Activated CD4-positive, alpha-beta memory T cell treated with anti-CD3 and anti-CD28 coated beads, Interleukin-2, amount 10 ng/mL, durations not matched to agents 7 days and 5 days (primary cell): ENCODE measurements around the gene SMIM41. TPM values are rescaled to one million over a fixed set of nuclear protein-coding genes. Genes with fewer than 3 reads are reported as not detected.

Experiments
- CTCF ChIA-PET: fragments of 350-600 bp; sonication (Branson Sonifier 250); formaldehyde crosslinking; loops from one replicate; lab custom pipeline; 2021; ENCODE audit warnings: antibody characterized with exemption, inconsistent platforms; lab: Charles Lee
- POLR2A ChIA-PET: fragments of 350-600 bp; sonication (Branson Sonifier 250); formaldehyde crosslinking; loops from one replicate; lab custom pipeline; 2021; ENCODE audit warnings: antibody characterized with exemption; lab: Charles Lee
- DNase-seq: peaks from one replicate; pipeline ENCODE4 v3.0.0-alpha.2; 2020
- H3K27ac Mint-ChIP-seq: one replicate; pipeline ENCODE4 v1.8.0; 2021; ENCODE audit warnings: mild to moderate bottlenecking, mixed read lengths
- H3K27me3 Mint-ChIP-seq: one replicate; pipeline ENCODE4 v1.8.0; 2021; ENCODE audit warnings: mixed read lengths
- H3K36me3 Mint-ChIP-seq: one replicate; pipeline ENCODE4 v1.8.0; 2021; ENCODE audit warnings: low read depth, mixed read lengths
- H3K4me1 Mint-ChIP-seq: one replicate; pipeline ENCODE4 v1.8.0; 2021; ENCODE audit warnings: mixed read lengths
- H3K4me3 Mint-ChIP-seq: one replicate; pipeline ENCODE4 v1.8.0; 2021; ENCODE audit warnings: mild to moderate bottlenecking, mixed read lengths
- H3K9me3 Mint-ChIP-seq: one replicate; pipeline ENCODE4 v1.8.0; 2021; ENCODE audit warnings: mixed read lengths
- total RNA-seq, 2 experiments: library from RNA; stranded (reverse); gene quantifications; one replicate each; pipeline ENCODE4 v1.2.3, GENCODE V29; 2021

The SMIM41 gene
- total RNA-seq, 2 experiments from 2014 or later, result not detected

DNA sequence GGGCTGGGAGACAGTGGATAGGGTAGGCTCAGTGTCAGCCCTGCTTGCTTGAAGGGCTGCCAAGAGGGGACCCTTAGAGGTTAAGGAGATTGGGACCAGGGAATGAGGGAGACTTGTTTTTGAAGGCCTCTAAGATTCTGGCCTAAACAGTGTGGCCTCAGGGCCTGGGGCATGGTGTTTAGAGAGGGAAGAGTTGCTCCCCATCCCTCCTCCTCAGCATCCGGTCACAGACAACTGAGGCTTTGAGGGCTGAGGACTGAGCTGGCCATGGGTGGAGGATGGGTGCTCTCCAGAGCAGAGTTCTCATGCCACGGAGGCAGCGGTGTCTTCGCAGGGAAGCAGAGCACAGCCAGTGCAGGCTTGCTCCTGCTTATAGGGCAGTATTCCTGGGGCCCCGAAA lies 62.9 kb downstream of the SMIM41 start:
- Mint-ChIP-seq H3K27ac (no peak overlapping the region), H3K36me3 (no peaks in the 10 kb centered on the region), H3K9me3 (no peaks in the 10 kb centered on the region), H3K27me3 (peaks cover 7% of the 10 kb centered on the region), H3K4me1 (no peaks in the 10 kb centered on the region), H3K4me3 (no peak overlapping the region)
- POLR2A ChIA-PET, result interaction anchor here (0.7 kb wide), 1 partner anchor 13 kb away, joined by 3 read pairs; no protein-coding TSS in a partner anchor
- CTCF ChIA-PET, result no interaction called here
- DNase-seq, result no peak

DNA sequence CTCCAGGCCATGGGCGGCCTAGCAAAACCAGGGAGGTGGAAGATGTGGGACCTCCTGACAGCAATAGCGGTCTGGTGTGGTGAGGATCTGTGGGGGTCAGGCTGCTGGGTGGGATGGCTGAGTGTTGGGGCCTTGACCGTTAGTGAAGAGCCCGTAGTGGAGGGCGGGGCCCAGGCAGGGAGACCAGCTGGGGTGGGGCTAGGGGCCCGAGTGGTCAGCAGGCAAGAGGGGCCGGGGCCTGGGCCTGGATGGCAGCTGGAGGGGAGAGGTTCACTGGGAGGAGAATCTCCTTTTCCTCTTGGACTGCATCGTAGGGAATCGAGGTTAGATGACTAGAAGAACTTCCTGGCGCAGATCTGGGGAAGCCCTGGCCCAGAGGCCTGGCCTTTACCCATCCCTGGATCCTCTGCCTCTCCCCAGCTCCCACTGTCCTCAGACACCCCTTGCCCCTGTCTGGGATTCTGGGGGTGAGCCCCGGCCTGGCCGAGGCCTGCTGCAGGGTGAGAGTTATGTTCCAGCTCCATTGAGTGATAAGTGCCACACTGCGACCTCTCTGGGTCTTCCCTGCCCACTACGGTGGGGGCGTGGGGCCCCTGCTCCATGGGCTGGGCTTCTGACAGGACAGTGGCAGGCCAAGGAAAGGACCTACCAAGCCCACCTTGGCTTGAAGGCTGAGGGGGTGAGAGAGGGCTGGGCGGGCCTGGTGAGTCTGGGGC lies 65.2 kb downstream of the SMIM41 start:
- H3K4me3 Mint-ChIP-seq, result no peak overlapping the region
- DNase-seq, result no peak
- no peaks in the 10 kb centered on the region for H3K9me3 Mint-ChIP-seq
- no peak overlapping the region for H3K27ac Mint-ChIP-seq
- ChIA-PET POLR2A (no interaction called here), CTCF (interaction anchor here (0.9 to 1.6 kb wide), 5 partner anchors 8 to 183 kb away, joined by 3 to 6 read pairs (median 3); no protein-coding TSS in a partner anchor)
- H3K4me1 Mint-ChIP-seq, result no peaks in the 10 kb centered on the region
- H3K27me3 Mint-ChIP-seq, result no peaks in the 10 kb centered on the region
- no peaks in the 10 kb centered on the region for H3K36me3 Mint-ChIP-seq

DNA sequence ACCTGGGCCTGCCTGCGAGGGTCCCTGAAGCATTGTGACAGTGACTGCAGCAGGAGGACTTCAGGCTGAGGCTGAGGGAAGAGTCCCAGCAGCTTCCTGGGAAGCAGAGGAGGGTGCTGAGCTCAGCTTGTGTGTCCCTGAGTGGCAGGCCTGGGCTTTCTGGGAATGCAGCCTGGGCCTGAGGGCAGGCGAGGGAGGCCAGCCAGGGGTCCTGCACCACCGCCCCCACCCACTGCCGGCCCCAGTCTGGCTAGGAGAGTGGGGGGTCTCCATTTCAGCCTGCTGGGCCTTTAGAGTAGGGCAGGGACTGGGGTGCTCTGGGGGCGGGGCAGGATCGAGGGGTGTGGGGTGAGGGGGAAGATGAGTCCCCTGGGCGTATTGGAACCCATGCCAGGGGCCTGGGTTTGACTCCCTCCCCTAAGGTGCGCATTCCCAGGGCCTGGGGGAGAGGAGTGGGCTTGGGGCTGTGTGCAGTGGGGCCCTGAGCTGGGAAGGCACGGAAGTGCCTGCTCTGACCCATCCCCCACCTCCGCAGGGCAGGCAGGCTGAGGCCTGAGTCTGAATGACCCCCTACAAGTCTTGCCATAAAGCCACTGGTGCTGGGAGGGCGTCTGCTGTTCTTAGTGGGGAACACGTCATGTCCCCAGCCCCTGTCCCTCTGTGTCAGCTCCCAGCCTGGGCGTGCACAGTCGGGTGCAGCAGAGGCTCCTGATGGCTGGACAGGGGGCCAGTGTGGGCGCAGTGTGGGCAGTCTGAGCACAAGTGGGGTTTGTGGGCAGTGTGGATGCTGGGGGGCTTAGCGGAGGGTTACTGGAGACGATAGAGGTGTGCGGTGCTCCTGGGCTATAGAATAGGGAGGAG lies 66.0 kb downstream of the SMIM41 start:
- H3K4me3 Mint-ChIP-seq, result no peak overlapping the region
- ChIA-PET CTCF (no interaction called here), POLR2A (no interaction called here)
- H3K27me3 Mint-ChIP-seq, result no peaks in the 10 kb centered on the region
- no peak overlapping the region for H3K27ac Mint-ChIP-seq
- H3K4me1 Mint-ChIP-seq, result no peaks in the 10 kb centered on the region
- H3K36me3 Mint-ChIP-seq, result no peaks in the 10 kb centered on the region
- no peak for DNase-seq
- no peaks in the 10 kb centered on the region for H3K9me3 Mint-ChIP-seq

DNA sequence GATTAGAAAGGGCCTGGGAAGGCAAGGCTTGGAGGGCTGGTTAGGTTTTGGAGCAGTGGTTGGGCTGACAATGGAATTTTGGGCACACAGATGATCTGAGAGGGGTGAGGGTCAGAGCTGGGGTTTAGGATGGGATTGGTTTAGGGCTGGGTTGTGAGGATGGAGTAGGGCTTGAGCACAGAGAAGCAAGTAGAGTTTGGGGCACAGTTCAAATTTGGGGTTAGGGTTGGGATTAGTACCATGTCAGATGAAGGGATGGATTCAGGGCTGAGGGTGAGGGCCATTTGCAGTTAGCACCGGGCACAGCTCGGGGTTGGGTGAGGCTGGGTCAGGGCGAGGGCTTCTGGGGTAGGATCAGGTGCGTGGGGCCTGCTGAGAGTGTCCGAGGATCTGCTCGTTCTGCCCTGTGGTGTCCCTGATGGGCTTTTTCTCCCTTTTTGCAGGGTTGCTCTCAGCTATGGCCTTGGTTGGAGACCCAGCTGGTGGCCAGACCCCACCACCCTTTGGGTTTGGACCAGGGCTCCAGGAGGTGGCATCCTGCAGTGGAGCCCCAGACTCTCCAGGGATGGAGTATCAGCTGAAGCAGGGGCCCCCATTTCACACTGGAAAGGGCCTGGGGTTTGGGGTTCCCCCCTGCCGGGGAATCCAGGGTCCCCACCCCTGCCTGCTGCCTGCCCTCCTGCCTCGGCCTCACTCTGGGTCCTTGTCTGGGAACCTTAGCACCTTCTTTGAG lies 66.8 kb downstream of the SMIM41 start:
- ChIA-PET CTCF (interaction anchor here (1.1 to 1.6 kb wide), 2 partner anchors 10 to 132 kb away, joined by 4 to 5 read pairs; no protein-coding TSS in a partner anchor), POLR2A (interaction anchor here (1.4 kb wide), 1 partner anchor 24 kb away, joined by 5 read pairs; no protein-coding TSS in a partner anchor)
- Mint-ChIP-seq H3K9me3 (no peaks in the 10 kb centered on the region), H3K27ac (no peak overlapping the region), H3K36me3 (no peaks in the 10 kb centered on the region), H3K27me3 (no peaks in the 10 kb centered on the region), H3K4me3 (no peak overlapping the region), H3K4me1 (peaks cover 1% of the 10 kb centered on the region)
- no peak for DNase-seq

DNA sequence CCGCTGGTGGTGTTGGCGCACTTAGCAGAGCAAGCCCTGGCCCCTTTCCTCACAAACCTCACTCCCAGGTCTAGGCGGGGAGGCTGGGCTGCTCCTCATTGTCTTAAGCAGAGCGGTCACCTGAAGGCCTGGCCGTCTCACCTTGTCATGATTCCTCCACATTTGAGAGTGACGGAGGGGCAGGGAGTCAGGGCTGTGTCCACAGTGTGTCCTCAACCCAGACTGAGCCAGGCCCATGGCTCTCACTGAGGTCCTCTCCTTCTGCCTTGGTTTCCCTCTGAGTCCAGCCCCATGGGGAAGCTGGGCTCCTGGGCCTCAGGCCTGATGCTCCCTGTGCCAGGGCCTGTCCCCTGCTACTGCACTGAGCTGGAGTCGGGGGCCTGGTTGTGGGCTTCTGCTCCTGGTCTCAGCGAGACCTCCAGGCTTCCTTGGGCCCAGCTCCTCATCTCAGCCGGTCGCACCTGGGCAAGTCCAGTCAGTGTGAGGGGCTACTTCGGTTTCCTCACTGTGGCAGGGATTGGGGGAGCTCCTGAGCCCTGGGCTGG lies 67.4 kb downstream of the SMIM41 start:
- CTCF ChIA-PET, result interaction anchor here (1.1 to 1.6 kb wide), 3 partner anchors 10 to 131 kb away, joined by 3 to 5 read pairs (median 4); no protein-coding TSS in a partner anchor
- Mint-ChIP-seq H3K27ac (no peak overlapping the region), H3K36me3 (no peaks in the 10 kb centered on the region)

DNA sequence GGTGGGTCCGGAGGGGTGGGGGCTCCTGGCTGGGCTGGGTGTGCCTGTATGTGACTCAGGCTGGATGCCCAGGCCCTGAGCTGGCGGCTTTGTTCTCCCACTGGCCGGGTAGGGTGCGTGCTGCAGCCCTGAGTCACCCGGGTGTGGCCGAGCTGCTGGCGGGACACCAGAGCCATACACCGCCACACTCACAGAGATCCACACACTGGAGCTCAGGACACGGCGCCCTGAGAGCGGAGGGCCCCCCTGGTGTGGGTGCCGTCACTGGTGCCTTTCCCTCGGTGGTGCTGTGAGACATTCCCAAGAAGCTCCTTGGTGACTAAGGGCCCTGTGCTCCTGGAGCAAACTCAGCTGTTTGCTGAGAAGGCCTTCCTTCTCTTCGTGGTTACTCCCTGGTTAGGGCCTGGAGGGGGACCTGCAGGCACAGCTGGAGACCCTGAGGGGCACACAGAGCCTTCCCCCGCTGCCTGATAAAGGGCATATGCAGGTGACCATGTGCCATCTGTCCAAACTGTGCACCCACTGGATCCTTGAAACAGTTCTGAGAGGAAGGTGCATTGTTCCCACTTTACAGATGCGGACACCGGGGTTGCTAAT lies 68.0 kb downstream of the SMIM41 start:
- H3K4me1 Mint-ChIP-seq, result peaks cover 8% of the 10 kb centered on the region
- no peaks in the 10 kb centered on the region for H3K27me3 Mint-ChIP-seq
- H3K4me3 Mint-ChIP-seq, result no peak overlapping the region
- CTCF ChIA-PET, result interaction anchor here (1.1 to 1.6 kb wide), 3 partner anchors 9 to 131 kb away, joined by 3 to 5 read pairs (median 4); no protein-coding TSS in a partner anchor
- DNase-seq, result no peak
- no peaks in the 10 kb centered on the region for H3K36me3 Mint-ChIP-seq
- POLR2A ChIA-PET, result interaction anchor here (1.4 kb wide), 1 partner anchor 25 kb away, joined by 5 read pairs; no protein-coding TSS in a partner anchor
- H3K9me3 Mint-ChIP-seq, result no peaks in the 10 kb centered on the region
- H3K27ac Mint-ChIP-seq, result no peak overlapping the region

More for the DNA sequence above, 67.4 kb downstream of the SMIM41 start:
- no peak for DNase-seq
- H3K9me3 Mint-ChIP-seq, result no peaks in the 10 kb centered on the region
- POLR2A ChIA-PET, result interaction anchor here (1.4 kb wide), 1 partner anchor 24 kb away, joined by 5 read pairs; no protein-coding TSS in a partner anchor
- H3K4me3 Mint-ChIP-seq, result no peak overlapping the region
- peaks cover 7% of the 10 kb centered on the region for H3K4me1 Mint-ChIP-seq
- H3K27me3 Mint-ChIP-seq, result no peaks in the 10 kb centered on the region

DNA sequence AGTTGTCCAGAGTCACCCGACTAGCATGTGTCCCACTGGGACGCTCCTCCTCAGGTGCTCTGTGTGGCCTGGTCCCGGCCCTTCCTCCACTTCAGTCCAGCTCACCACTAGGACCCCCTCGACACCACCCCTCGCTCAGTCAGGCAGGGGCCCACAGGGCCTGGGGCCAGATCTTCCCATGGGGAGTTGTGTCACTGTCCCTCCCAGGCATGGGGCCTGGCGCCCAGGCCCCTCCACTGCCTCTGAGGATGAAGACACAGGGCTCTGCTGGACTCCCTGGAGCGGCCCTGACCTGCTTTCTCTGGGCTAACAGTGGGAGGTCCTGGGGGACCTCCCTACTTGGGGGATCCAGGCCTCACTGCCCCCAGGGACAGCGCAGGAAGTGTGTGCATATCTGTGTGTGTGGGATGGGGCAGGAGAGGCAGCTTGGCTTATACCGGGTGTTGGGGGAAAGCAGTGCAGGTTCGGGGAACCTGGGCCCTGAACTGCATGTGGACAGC lies 68.5 kb downstream of the SMIM41 start:
- peaks cover 13% of the 10 kb centered on the region for H3K4me1 Mint-ChIP-seq
- POLR2A ChIA-PET, result interaction anchor here (1.4 kb wide), 1 partner anchor 26 kb away, joined by 5 read pairs; no protein-coding TSS in a partner anchor
- no peak overlapping the region for H3K27ac Mint-ChIP-seq

DNA sequence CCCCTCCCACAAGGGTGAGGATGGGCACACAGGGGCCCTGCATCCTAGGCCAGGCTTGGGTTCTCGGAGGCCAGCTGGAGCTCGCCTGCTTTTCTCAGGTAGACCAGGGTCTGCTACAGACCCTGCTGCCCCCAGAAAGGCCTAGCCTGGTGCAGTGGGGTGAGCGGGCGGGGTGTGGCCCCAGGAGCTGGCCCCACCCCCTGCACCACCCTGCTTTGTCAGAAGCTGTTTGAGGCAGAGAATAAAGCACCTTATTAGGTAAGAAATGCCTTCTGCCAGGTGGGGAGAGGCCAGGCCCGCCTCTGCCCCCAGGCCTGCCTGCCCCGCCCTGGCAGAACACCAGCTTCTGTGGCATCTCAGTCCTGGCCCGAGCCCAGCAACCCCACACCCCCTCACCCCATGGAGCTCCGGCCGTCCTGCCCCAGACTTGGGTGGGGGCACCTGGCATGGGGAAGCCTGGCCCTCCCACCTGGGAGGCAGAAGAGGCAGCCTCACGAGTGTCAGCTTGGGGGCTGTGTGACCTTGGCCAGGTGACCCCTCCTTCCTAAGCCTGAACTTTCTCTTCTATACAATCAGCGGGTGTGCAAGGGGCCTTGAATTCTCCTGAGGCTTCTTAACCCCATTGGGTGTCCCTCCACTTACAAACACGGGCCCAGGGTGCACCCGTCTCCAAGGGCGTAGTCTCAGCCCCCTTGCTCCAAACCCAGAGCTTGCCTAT lies 69.1 kb downstream of the SMIM41 start:
- ChIA-PET CTCF (interaction anchor here (0.8 kb wide), 1 partner anchor 731 kb away, joined by 3 read pairs; no protein-coding TSS in a partner anchor), POLR2A (interaction anchor here (1.1 kb wide), 1 partner anchor 10 kb away, joined by 3 read pairs; no protein-coding TSS in a partner anchor)
- Mint-ChIP-seq H3K9me3 (no peaks in the 10 kb centered on the region), H3K27me3 (no peaks in the 10 kb centered on the region), H3K36me3 (no peaks in the 10 kb centered on the region), H3K4me3 (no peak overlapping the region), H3K27ac (no peak overlapping the region), H3K4me1 (peaks cover 16% of the 10 kb centered on the region)
- DNase-seq, result no peak

More for the DNA sequence above, 68.5 kb downstream of the SMIM41 start:
- H3K4me3 Mint-ChIP-seq, result no peak overlapping the region
- no peaks in the 10 kb centered on the region for H3K27me3 Mint-ChIP-seq
- H3K9me3 Mint-ChIP-seq, result no peaks in the 10 kb centered on the region
- CTCF ChIA-PET, result interaction anchor here (0.8 to 1.6 kb wide), 3 partner anchors 8 to 732 kb away, joined by 3 to 5 read pairs (median 3); no protein-coding TSS in a partner anchor
- H3K36me3 Mint-ChIP-seq, result no peaks in the 10 kb centered on the region
- DNase-seq, result no peak

DNA sequence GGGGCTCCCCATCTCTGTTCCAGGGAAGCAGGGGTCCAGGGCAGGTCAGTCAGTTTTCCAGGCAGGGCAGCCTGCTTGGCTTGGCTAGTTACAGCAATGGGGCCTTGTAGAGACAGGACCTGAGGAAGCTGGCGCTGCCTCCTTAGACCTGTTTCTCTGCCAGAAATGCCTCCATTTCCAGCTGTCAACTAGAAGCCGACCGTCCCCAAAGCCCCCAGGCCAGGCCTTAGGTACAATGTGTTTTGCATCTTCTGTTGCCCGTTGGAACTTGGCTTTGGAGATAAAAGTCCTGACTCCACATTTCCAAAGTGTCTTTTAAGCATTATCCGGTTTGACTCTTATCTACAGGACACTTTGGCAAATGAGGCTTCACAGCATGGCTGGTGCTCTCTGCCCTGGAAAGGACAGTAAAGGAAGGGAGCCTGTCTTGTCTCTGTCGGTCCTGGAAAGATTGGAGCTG lies 69.7 kb downstream of the SMIM41 start:
- no peak overlapping the region for H3K4me3 Mint-ChIP-seq
- peaks cover 21% of the 10 kb centered on the region for H3K4me1 Mint-ChIP-seq
- ChIA-PET CTCF (no interaction called here), POLR2A (interaction anchor here (1.1 kb wide), 1 partner anchor 11 kb away, joined by 3 read pairs; no protein-coding TSS in a partner anchor)
- no peaks in the 10 kb centered on the region for H3K9me3 Mint-ChIP-seq
- no peak for DNase-seq
- no peak overlapping the region for H3K27ac Mint-ChIP-seq
- no peaks in the 10 kb centered on the region for H3K27me3 Mint-ChIP-seq
- H3K36me3 Mint-ChIP-seq, result no peaks in the 10 kb centered on the region

DNA sequence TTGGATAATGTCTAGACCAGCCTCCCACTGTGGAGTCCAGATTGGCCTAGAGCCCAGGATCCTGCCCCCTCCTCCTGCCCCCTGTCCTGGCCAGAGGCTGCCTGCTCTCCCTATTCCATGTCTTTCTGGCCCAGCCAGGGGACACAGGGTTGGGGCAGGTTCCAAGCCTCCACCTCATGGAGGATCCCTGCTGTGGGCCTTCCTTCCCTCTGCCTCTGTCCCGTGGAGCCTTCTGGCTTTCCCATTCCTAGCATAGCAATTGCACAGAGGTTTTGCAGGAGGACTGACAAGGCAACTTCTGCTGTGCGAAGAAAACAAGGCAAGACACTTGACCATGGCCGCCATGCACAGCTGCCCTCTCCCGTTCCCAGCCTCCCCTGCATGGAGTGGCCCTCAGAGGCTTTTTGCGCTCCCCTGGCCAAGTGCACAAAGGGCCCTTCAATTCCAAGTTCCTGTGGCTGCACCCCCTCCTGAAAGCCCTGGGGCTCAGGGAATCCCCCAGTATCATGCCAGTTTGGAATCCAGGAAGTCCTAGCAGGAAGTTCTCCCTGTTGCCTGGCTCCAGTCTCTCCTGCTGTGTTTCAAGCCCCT lies 70.2 kb downstream of the SMIM41 start:
- CTCF ChIA-PET, result no interaction called here
- no peaks in the 10 kb centered on the region for H3K9me3 Mint-ChIP-seq
- H3K4me3 Mint-ChIP-seq, result no peak overlapping the region
- no peaks in the 10 kb centered on the region for H3K27me3 Mint-ChIP-seq
- no peak overlapping the region for H3K27ac Mint-ChIP-seq
- no peak for DNase-seq
- peaks cover 23% of the 10 kb centered on the region for H3K4me1 Mint-ChIP-seq
- no peaks in the 10 kb centered on the region for H3K36me3 Mint-ChIP-seq
- POLR2A ChIA-PET, result interaction anchor here (1.1 kb wide), 1 partner anchor 11 kb away, joined by 3 read pairs; no protein-coding TSS in a partner anchor
